ENCODE results near the gene MAFG.

Gene MAFG

DNA sequence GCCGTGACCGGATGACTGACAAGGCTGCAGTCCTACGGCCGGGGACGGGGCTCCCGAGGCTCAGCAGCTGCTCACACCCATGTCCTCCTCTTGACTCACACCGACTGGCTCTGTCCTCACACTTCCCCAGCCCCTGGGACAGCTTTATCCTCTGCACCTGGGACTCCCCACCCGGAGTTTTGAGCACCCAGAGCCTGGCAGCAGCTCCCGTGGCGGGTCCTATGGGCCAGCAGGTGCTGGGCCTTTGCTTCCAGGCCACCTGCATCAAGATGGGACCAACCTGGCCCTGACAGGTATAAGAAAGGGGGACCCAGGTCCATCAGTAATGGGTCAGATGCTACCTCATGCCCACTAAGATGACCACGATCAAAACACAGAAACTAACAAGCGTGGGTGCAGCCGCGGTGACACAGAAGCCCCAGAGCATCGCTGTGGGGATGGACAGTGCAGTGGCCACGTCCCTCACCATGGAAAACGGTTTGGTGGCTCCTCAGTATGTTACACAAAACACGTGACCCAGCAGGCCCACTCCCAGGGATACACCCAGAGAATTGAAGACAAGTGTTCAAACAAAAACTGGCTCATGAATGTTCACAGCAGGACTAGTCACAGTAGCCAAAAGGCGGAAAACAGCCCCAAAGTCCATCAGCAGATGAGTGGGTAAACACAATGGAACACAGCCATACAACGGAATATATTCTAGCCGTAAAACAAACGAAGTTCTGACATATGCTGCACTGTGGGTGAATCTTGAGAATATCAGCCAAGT is 36.7 kb upstream of the MAFG start:
- H4K20me1 ChIP-seq (ENCODE audit: insufficient read depth, low read length, poor library complexity, severe bottlenecking): no peaks in the 10 kb centered on the region
- H3K9me2 ChIP-seq (replicated peaks; ENCODE audit: low read depth, low read length): no peaks in the 10 kb centered on the region
- no peak for TF ChIP-seq EZH2phosphoT487 (IDR thresholded peaks at IDR 0.05; ENCODE audit: borderline replicate concordance)
- TF ChIP-seq, protein P1, sequence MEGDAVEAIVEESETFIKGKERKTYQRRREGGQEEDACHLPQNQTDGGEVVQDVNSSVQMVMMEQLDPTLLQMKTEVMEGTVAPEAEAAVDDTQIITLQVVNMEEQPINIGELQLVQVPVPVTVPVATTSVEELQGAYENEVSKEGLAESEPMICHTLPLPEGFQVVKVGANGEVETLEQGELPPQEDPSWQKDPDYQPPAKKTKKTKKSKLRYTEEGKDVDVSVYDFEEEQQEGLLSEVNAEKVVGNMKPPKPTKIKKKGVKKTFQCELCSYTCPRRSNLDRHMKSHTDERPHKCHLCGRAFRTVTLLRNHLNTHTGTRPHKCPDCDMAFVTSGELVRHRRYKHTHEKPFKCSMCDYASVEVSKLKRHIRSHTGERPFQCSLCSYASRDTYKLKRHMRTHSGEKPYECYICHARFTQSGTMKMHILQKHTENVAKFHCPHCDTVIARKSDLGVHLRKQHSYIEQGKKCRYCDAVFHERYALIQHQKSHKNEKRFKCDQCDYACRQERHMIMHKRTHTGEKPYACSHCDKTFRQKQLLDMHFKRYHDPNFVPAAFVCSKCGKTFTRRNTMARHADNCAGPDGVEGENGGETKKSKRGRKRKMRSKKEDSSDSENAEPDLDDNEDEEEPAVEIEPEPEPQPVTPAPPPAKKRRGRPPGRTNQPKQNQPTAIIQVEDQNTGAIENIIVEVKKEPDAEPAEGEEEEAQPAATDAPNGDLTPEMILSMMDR (conservative IDR thresholded peaks at IDR 0.05; ENCODE audit: low read length): no peak
- H3K27me3 ChIP-seq (ENCODE audit: insufficient read depth, low read length, poor library complexity, severe bottlenecking): no peaks in the 10 kb centered on the region
- no peaks in the 10 kb centered on the region for H3K79me2 ChIP-seq (ENCODE audit: insufficient read depth, low read length)
- peaks cover 17% of the 10 kb centered on the region for H3K4me1 ChIP-seq (ENCODE audit: insufficient read depth, low read length, poor library complexity, severe bottlenecking)
- H3F3A ChIP-seq (ENCODE audit: low read depth): peaks cover 6% of the 10 kb centered on the region; the same call in 1 of the 2 replicates
- H3K4me2 ChIP-seq (ENCODE audit: low read depth, low read length, poor library complexity, severe bottlenecking): no peak overlapping the region
- no peak overlapping the region for H2AFZ ChIP-seq (ENCODE audit: low read length)
- H3K9me3 ChIP-seq (ENCODE audit: insufficient read depth, low read depth, low read length): no peaks in the 10 kb centered on the region
- H3K9ac ChIP-seq (ENCODE audit: low read depth, low read length, poor library complexity, severe bottlenecking): no peak overlapping the region
- H3K36me3 ChIP-seq (ENCODE audit: insufficient read depth, low read length): no peaks in the 10 kb centered on the region
- H3K4me3 ChIP-seq (ENCODE audit: low read length, poor library complexity, severe bottlenecking): no peak overlapping the region

DNA sequence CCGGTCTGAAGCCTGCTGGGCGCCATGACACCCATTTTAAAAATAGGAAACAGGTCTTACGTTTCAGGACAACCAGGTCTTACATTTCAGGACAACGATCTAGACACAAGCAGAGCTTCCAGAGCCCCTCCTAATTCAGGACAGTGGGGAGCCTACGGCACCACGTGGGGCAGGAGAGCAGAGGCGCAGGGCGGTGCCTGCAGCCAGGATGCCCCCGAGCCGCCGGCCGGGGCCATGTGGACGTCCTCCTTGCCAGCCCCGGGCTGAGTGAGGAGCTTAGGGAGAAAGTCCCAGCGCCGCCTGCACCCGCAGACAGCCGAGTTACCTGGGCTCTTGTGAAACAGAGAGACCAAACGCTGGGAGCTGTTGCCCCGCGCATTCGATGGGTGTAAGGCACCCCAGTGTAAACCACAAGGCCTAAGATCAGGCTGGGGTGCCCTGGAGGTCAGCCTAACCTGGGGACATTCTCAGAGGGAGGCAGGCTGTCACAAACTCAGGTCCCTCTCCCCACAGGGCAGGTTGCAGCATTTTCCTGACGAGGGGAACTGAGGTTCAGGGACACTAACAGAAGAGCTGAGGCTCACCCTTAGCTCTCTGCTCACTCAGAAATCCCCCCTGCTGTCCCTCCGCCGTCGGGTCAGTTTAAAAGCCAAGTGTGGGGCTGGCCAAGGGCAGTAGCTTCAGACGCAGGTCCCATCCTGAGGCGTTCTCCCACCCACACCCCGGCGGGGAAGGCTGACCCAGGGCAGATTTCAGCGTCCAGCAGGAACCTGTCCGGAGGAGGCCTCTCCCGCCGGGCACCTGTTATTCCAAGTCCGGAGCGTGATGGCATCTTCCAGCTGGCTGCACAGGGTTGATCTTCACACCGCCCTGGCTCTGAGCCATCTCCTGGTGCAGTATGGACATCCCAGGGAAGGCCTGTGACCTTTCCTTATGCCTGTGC is 35.2 kb upstream of the MAFG start:
- TF ChIP-seq EZH2phosphoT487 (IDR thresholded peaks at IDR 0.05; ENCODE audit: borderline replicate concordance): no peak
- TF ChIP-seq, protein P1 (conservative IDR thresholded peaks at IDR 0.05; ENCODE audit: low read length): no peak
- no peaks in the 10 kb centered on the region for H3K79me2 ChIP-seq (ENCODE audit: insufficient read depth, low read length)

GRCh38 chr17:81961521-81962498 is 34.3 kb upstream of the MAFG start:
- TF ChIP-seq, protein P1 (conservative IDR thresholded peaks at IDR 0.05; ENCODE audit: low read length): no peak
- no peak for TF ChIP-seq EZH2phosphoT487 (IDR thresholded peaks at IDR 0.05; ENCODE audit: borderline replicate concordance)
- H3K4me2 ChIP-seq (ENCODE audit: low read depth, low read length, poor library complexity, severe bottlenecking): no peak overlapping the region
- no peak overlapping the region for H3K9ac ChIP-seq (ENCODE audit: low read depth, low read length, poor library complexity, severe bottlenecking)
- no peaks in the 10 kb centered on the region for H3K27me3 ChIP-seq (ENCODE audit: insufficient read depth, low read length, poor library complexity, severe bottlenecking)
- H3K9me3 ChIP-seq (ENCODE audit: insufficient read depth, low read depth, low read length): no peaks in the 10 kb centered on the region
- peaks cover 6% of the 10 kb centered on the region; the same call in 1 of the 2 replicates for H3F3A ChIP-seq (ENCODE audit: low read depth)
- H3K4me1 ChIP-seq (ENCODE audit: insufficient read depth, low read length, poor library complexity, severe bottlenecking): no peaks in the 10 kb centered on the region
- H2AFZ ChIP-seq (ENCODE audit: low read length): no peak overlapping the region
- H3K4me3 ChIP-seq (ENCODE audit: low read length, poor library complexity, severe bottlenecking): no peak overlapping the region
- no peaks in the 10 kb centered on the region for H3K79me2 ChIP-seq (ENCODE audit: insufficient read depth, low read length)
- H3K36me3 ChIP-seq (ENCODE audit: insufficient read depth, low read length): no peaks in the 10 kb centered on the region
- H4K20me1 ChIP-seq (ENCODE audit: insufficient read depth, low read length, poor library complexity, severe bottlenecking): no peaks in the 10 kb centered on the region
- H3K9me2 ChIP-seq (replicated peaks; ENCODE audit: low read depth, low read length): no peaks in the 10 kb centered on the region

More for the DNA sequence above, 35.2 kb upstream of the MAFG start:
- H3K27me3 ChIP-seq (ENCODE audit: insufficient read depth, low read length, poor library complexity, severe bottlenecking): no peaks in the 10 kb centered on the region
- H3K9ac ChIP-seq (ENCODE audit: low read depth, low read length, poor library complexity, severe bottlenecking): no peak overlapping the region
- no peaks in the 10 kb centered on the region for H3K9me3 ChIP-seq (ENCODE audit: insufficient read depth, low read depth, low read length)
- no peaks in the 10 kb centered on the region for H3K9me2 ChIP-seq (replicated peaks; ENCODE audit: low read depth, low read length)
- peaks cover 9% of the 10 kb centered on the region for H3K4me1 ChIP-seq (ENCODE audit: insufficient read depth, low read length, poor library complexity, severe bottlenecking)
- no peaks in the 10 kb centered on the region for H4K20me1 ChIP-seq (ENCODE audit: insufficient read depth, low read length, poor library complexity, severe bottlenecking)
- peaks cover 6% of the 10 kb centered on the region; the same call in 1 of the 2 replicates for H3F3A ChIP-seq (ENCODE audit: low read depth)
- no peak overlapping the region for H2AFZ ChIP-seq (ENCODE audit: low read length)
- H3K36me3 ChIP-seq (ENCODE audit: insufficient read depth, low read length): no peaks in the 10 kb centered on the region
- no peak overlapping the region for H3K4me3 ChIP-seq (ENCODE audit: low read length, poor library complexity, severe bottlenecking)
- no peak overlapping the region for H3K4me2 ChIP-seq (ENCODE audit: low read depth, low read length, poor library complexity, severe bottlenecking)
